HepG2 (cell line): ENCODE data around the gene RPUSD2. TPM values are rescaled to one million over a fixed set of nuclear protein-coding genes. Genes with fewer than 3 reads are reported as not detected.

Experiments used
- ATM ChIP-seq: fragments of 450-650 bp; IDR thresholded peaks from 2 replicates; pipeline ENCODE4 v1.7.1; 2017; ENCODE audit warnings: mild to moderate bottlenecking, borderline replicate concordance
- HDAC1 ChIP-seq: sonication (generic); formaldehyde crosslinking; IDR thresholded peaks from 2 replicates; pipeline ENCODE4 v1.5.1; 2020; ENCODE audit warnings: mild to moderate bottlenecking, missing genetic modification reagents
- LCORL ChIP-seq, 2 experiments: fragments of 450-650 bp in 1 of 2; sonication (generic) in 1 of 2; formaldehyde crosslinking in 1 of 2; IDR thresholded peaks; 2 replicates each; pipeline versions ENCODE4 v1.5.0 to v1.6.1; 2017 to 2020; ENCODE audit warnings: antibody characterized with exemption in 1 of 2, missing genetic modification reagents in 1 of 2
- MED1 ChIP-seq: sonication (generic); formaldehyde crosslinking; IDR thresholded peaks from 2 replicates; pipeline ENCODE4 v1.4.0; 2020; ENCODE audit warnings: missing genetic modification reagents
- MIXL1 ChIP-seq: IDR thresholded peaks from 2 replicates; pipeline ENCODE4 v1.6.1; 2016
- SIN3B ChIP-seq: fragments of 150-350 bp; IDR thresholded peaks from 2 replicates; pipeline ENCODE4 v1.6.1; 2014; ENCODE audit warnings: low read length
- TARDBP ChIP-seq: sonication (generic); formaldehyde crosslinking; IDR thresholded peaks from 2 replicates; pipeline ENCODE4 v1.8.0; 2022; ENCODE audit warnings: mild to moderate bottlenecking, missing genetic modification reagents
- ZNF441 ChIP-seq: sonication (generic); formaldehyde crosslinking; IDR thresholded peaks from 2 replicates; pipeline ENCODE4 v1.7.0; 2021; ENCODE audit warnings: missing genetic modification reagents, borderline replicate concordance
- ZNF580 ChIP-seq: IDR thresholded peaks from 2 replicates; pipeline ENCODE4 v1.6.1; 2016; ENCODE audit warnings: low read depth, borderline replicate concordance
- ZNF737 ChIP-seq: sonication (generic); formaldehyde crosslinking; IDR thresholded peaks from 2 replicates; pipeline ENCODE4 v1.5.0; 2020; ENCODE audit warnings: missing genetic modification reagents, mild to moderate bottlenecking, borderline replicate concordance
- polyA plus RNA-seq, 8 experiments: library from polyadenylated mRNA; depleted of rRNA in 3 of 8; stranded (reverse) in 7 of 8; unstranded in 1 of 8; fragments of >200 nt; fragmentation: Illumina TruSeq in 4 of 8; extraction: Trizol in 4 of 8; gene quantifications; 2 replicates each; pipeline versions ENCODE4 v1.2.1 to v1.2.3, GENCODE V29; 2011 to 2016; ENCODE audit warnings: low read depth in 4 of 8, missing spikeins in 1 of 8, mixed read lengths in 1 of 8; ENCODE audit not compliant: insufficient read depth in 1 of 8
- total RNA-seq, 5 experiments: library from RNA; depleted of rRNA; stranded (reverse); fragments of >200 nt; fragmentation: Illumina TruSeq; extraction: Trizol; gene quantifications; 2 replicates each; pipeline ENCODE4 v1.2.3, GENCODE V29; 2016; ENCODE audit warnings: low read depth in 1 of 5
- TF ChIP-seq, protein P1 (sequence below): sonication (generic); formaldehyde crosslinking; IDR thresholded peaks from 2 replicates; pipeline ENCODE4 v1.4.0; 2020; ENCODE audit warnings: missing genetic modification reagents
- TF ChIP-seq, protein P2 (sequence below): sonication (generic); formaldehyde crosslinking; IDR thresholded peaks from 2 replicates; pipeline ENCODE4 v1.8.1; 2023; ENCODE audit warnings: mild to moderate bottlenecking, inconsistent platforms, moderate library complexity, missing genetic modification reagents, borderline replicate concordance
- TF ChIP-seq, protein P3 (sequence below): sonication (generic); formaldehyde crosslinking; conservative IDR thresholded peaks from 2 replicates; pipeline ENCODE4 v1.8.0; 2022; ENCODE audit warnings: low read depth, missing genetic modification reagents
- TF ChIP-seq, protein P4 (sequence below): sonication (generic); formaldehyde crosslinking; IDR thresholded peaks from 2 replicates; pipeline ENCODE4 v1.9.0; 2021; ENCODE audit warnings: missing genetic modification reagents, mild to moderate bottlenecking, borderline replicate concordance
- TF ChIP-seq, protein P5 (sequence below): sonication (generic); formaldehyde crosslinking; IDR thresholded peaks from 2 replicates; pipeline ENCODE4 v1.5.0; 2020; ENCODE audit warnings: mild to moderate bottlenecking, missing genetic modification reagents, moderate library complexity
- TF ChIP-seq, protein P6 (sequence below): IDR thresholded peaks from 2 replicates; pipeline ENCODE4 v1.6.1; 2016; ENCODE audit warnings: mild to moderate bottlenecking, missing biosample characterization, missing genetic modification reagents
- TF ChIP-seq, protein P7 (sequence below): sonication (generic); formaldehyde crosslinking; IDR thresholded peaks from 2 replicates; pipeline ENCODE4 v1.5.1; 2020; ENCODE audit warnings: missing genetic modification reagents, mild to moderate bottlenecking, borderline replicate concordance

RPUSD2 gene
- total and polyA plus RNA-seq, 2 of the 13 experiments (the other 11 are each of a cell fraction or from before 2014, with no cell fraction given) = 8.6 to 14.5 TPM

- peak; percentile 53 for TF ChIP-seq TARDBP
- no peak for TF ChIP-seq LCORL (IDR thresholded peaks at IDR 0.05)
- TF ChIP-seq LCORL (CRISPR knock-in tag; IDR thresholded peaks at IDR 0.05) = peak; percentile 12; the same call in 1 of the 2 replicates
- TF ChIP-seq, protein P1, sequence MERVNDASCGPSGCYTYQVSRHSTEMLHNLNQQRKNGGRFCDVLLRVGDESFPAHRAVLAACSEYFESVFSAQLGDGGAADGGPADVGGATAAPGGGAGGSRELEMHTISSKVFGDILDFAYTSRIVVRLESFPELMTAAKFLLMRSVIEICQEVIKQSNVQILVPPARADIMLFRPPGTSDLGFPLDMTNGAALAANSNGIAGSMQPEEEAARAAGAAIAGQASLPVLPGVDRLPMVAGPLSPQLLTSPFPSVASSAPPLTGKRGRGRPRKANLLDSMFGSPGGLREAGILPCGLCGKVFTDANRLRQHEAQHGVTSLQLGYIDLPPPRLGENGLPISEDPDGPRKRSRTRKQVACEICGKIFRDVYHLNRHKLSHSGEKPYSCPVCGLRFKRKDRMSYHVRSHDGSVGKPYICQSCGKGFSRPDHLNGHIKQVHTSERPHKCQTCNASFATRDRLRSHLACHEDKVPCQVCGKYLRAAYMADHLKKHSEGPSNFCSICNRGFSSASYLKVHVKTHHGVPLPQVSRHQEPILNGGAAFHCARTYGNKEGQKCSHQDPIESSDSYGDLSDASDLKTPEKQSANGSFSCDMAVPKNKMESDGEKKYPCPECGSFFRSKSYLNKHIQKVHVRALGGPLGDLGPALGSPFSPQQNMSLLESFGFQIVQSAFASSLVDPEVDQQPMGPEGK (CRISPR knock-in tag) = peak; percentile 45; the same call in 1 of the 2 replicates
- TF ChIP-seq MIXL1 = peak; percentile 30; the same call in 1 of the 2 replicates
- TF ChIP-seq, protein P2, sequence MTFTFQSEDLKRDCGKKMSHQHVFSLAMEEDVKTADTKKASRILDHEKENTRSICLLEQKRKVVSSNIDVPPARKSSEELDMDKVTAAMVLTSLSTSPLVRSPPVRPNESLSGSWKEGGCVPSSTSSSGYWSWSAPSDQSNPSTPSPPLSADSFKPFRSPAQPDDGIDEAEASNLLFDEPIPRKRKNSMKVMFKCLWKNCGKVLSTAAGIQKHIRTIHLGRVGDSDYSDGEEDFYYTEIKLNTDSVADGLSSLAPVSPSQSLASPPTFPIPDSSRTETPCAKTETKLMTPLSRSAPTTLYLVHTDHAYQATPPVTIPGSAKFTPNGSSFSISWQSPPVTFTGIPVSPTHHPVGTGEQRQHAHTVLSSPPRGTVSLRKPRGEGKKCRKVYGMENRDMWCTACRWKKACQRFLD (CRISPR knock-in tag) = no peak
- 0 out of 2 replicates have a peak, but pooled peaks have one; percentile 21 for TF ChIP-seq ZNF580 (CRISPR knock-in tag)
- no peak; the same call in 1 of the 2 replicates for TF ChIP-seq HDAC1 (CRISPR knock-in tag)
- 0 out of 2 replicates have a peak, but pooled peaks have one; percentile 32 for TF ChIP-seq MED1 (CRISPR knock-in tag)
- TF ChIP-seq, protein P3, sequence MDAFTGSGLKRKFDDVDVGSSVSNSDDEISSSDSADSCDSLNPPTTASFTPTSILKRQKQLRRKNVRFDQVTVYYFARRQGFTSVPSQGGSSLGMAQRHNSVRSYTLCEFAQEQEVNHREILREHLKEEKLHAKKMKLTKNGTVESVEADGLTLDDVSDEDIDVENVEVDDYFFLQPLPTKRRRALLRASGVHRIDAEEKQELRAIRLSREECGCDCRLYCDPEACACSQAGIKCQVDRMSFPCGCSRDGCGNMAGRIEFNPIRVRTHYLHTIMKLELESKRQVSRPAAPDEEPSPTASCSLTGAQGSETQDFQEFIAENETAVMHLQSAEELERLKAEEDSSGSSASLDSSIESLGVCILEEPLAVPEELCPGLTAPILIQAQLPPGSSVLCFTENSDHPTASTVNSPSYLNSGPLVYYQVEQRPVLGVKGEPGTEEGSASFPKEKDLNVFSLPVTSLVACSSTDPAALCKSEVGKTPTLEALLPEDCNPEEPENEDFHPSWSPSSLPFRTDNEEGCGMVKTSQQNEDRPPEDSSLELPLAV (CRISPR knock-in tag) = no peak
- TF ChIP-seq ZNF737 (CRISPR knock-in tag) = 0 out of 2 replicates have a peak, but pooled peaks have one; percentile 53
- TF ChIP-seq, protein P4, sequence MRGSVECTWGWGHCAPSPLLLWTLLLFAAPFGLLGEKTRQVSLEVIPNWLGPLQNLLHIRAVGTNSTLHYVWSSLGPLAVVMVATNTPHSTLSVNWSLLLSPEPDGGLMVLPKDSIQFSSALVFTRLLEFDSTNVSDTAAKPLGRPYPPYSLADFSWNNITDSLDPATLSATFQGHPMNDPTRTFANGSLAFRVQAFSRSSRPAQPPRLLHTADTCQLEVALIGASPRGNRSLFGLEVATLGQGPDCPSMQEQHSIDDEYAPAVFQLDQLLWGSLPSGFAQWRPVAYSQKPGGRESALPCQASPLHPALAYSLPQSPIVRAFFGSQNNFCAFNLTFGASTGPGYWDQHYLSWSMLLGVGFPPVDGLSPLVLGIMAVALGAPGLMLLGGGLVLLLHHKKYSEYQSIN (CRISPR knock-in tag) = no peak
- TF ChIP-seq, protein P5, sequence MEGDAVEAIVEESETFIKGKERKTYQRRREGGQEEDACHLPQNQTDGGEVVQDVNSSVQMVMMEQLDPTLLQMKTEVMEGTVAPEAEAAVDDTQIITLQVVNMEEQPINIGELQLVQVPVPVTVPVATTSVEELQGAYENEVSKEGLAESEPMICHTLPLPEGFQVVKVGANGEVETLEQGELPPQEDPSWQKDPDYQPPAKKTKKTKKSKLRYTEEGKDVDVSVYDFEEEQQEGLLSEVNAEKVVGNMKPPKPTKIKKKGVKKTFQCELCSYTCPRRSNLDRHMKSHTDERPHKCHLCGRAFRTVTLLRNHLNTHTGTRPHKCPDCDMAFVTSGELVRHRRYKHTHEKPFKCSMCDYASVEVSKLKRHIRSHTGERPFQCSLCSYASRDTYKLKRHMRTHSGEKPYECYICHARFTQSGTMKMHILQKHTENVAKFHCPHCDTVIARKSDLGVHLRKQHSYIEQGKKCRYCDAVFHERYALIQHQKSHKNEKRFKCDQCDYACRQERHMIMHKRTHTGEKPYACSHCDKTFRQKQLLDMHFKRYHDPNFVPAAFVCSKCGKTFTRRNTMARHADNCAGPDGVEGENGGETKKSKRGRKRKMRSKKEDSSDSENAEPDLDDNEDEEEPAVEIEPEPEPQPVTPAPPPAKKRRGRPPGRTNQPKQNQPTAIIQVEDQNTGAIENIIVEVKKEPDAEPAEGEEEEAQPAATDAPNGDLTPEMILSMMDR = no peak
- no peak for TF ChIP-seq ATM
- no peak for TF ChIP-seq SIN3B
- TF ChIP-seq, protein P6, sequence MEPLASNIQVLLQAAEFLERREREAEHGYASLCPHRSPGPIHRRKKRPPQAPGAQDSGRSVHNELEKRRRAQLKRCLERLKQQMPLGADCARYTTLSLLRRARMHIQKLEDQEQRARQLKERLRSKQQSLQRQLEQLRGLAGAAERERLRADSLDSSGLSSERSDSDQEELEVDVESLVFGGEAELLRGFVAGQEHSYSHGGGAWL (CRISPR knock-in tag) = 0 out of 2 replicates have a peak, but pooled peaks have one; percentile 33
- TF ChIP-seq, protein P7, sequence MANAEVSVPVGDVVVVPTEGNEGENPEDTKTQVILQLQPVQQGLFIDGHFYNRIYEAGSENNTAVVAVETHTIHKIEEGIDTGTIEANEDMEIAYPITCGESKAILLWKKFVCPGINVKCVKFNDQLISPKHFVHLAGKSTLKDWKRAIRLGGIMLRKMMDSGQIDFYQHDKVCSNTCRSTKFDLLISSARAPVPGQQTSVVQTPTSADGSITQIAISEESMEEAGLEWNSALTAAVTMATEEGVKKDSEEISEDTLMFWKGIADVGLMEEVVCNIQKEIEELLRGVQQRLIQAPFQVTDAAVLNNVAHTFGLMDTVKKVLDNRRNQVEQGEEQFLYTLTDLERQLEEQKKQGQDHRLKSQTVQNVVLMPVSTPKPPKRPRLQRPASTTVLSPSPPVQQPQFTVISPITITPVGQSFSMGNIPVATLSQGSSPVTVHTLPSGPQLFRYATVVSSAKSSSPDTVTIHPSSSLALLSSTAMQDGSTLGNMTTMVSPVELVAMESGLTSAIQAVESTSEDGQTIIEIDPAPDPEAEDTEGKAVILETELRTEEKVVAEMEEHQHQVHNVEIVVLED (CRISPR knock-in tag) = no peak
- TF ChIP-seq ZNF441 = no peak
These were observed 4.3 kb upstream of the RPUSD2 start, which contains the start of gene CCDC32 (continued) for GRCh38 chr15:40564591-40565332.
